ENCODE data around the gene ATRN. TPM values are rescaled to one million over a fixed set of nuclear protein-coding genes. Genes with fewer than 3 reads are reported as not detected.

The ATRN gene
- total RNA-seq, 2 donors from 2014 or later, result 15.7 to 16.5 TPM

DNA sequence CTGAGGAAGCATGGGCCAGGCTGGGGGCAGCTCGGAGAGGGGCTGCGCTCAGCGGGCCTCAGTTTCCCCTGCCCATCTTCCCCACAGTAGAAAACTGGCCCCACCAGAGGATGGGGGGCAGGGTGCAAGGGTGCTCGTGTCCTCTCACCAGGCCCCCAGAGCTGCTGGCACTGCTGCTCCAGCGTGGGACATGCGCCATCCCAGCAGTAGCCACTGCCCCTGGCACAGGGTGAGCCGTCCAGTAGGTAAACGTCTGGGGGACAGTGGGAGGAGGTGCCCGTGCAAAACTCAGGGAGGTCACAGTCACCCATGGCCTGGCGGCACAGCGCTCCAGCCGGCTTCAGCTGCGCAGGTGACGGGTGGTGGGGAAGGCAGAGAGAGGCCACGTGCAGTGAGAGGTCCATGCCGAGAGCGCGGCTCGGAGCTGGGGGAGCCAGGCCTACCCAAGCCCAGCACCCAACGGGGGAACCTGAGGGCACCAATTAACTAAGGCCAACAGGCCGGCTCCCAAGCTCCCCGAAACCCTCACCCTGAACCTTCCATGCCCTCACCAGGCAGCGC, 201.2 kb downstream of the ATRN start:
- Mint-ChIP-seq H3K9me3 (no peaks in the 10 kb centered on the region), H3K36me3 (no peaks in the 10 kb centered on the region), H3K4me1 (ENCODE audit: low read depth in 2 of 2) (peaks cover 5 to 15% of the 10 kb centered on the region in 2 donors), H3K27me3 (peaks cover 24 to 41% of the 10 kb centered on the region in 2 donors), H3K27ac (no peak overlapping the region), H3K4me3 (no peak overlapping the region)
- DNase-seq (ENCODE audit: low spot score) (no peak), ATAC-seq (no peak)

DNA sequence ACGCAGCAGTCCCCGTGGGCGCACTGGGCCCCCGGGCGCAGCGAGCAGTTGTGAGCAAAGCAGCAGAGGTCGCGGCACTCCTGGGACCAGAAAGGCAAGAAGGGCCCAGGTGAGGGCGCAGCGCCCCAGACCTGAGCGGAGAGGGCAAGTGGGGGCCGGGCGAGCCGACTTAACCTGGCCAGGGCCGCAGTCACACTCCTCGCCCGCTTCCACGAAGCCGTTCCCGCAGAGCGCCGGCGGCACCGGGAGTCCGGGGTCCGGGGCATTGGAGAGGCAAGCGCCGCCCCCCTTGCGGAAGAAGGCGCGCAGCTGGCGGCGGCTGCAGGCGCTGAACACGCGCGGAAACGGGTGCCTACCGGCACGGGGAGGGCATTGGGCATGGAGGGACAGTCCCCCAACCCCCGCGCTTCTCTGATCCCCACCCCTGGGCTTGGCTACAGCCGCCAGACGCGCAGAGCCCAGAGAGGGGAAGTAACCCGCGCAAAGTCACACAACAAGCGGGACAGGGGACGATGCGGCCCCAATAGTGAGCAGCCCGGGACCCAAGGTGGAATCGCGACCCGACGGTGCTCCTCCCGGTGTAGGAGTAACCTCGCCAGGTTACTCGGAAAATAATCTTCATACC, 201.8 kb downstream of the ATRN start:
- Mint-ChIP-seq H3K4me3 (no peak overlapping the region), H3K36me3 (no peaks in the 10 kb centered on the region), H3K27ac (no peak overlapping the region), H3K9me3 (no peaks in the 10 kb centered on the region), H3K27me3 (peaks cover 24 to 41% of the 10 kb centered on the region in 2 donors), H3K4me1 (ENCODE audit: low read depth in 2 of 2) (peaks cover 0 to 10% of the 10 kb centered on the region in 2 donors)
- ATAC-seq (no peak), DNase-seq (ENCODE audit: low spot score) (no peak)

DNA sequence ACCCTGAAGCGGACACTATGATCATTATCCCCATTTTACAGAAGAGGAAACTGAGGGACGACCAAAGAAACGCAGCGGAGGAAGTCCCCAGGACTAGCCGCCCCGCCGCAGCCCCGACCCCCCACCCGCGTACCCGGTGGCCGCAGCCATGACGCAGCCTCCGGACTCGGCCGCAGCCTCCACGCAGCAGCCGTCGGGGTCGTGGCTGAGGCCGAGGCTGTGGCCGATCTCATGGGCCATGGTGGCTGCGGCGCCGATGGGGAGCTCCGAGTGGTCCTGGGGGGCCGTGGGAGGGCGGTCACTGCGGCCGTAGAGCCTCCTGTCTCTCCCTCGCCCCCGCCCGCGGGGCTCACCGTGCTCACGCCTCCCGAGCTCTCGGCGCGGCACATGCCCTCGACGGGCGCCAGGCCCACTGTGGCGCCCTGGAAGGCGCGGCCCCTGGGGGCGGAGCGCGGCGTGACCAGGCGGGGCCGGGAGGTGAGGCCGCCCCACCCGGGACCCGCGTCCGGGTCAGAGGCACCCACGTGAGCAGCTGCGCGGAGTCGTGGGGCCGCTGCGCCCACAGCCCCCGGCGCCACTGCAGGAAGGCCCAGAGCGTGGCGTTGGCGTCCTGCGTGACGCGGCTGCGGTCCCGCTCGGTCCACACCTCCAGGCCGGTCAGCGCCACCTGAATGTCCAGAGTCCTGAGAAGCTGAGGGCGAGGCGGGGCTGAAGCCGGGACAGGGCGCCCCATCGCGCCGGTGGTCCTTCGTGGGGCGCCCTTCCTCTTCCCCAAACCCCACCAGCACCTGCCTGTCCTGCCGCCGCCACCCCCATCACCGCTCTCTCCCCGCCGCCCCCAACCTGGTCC, 202.6 kb downstream of the ATRN start:
- Mint-ChIP-seq H3K36me3 (no peaks in the 10 kb centered on the region), H3K27me3 (peaks cover 25 to 41% of the 10 kb centered on the region in 2 donors), H3K4me1 (ENCODE audit: low read depth in 2 of 2) (peaks cover 0 to 10% of the 10 kb centered on the region in 2 donors), H3K27ac (no peak overlapping the region), H3K9me3 (no peaks in the 10 kb centered on the region), H3K4me3 (no peak overlapping the region)
- DNase-seq (ENCODE audit: low spot score) (no peak), ATAC-seq (no peak)

DNA sequence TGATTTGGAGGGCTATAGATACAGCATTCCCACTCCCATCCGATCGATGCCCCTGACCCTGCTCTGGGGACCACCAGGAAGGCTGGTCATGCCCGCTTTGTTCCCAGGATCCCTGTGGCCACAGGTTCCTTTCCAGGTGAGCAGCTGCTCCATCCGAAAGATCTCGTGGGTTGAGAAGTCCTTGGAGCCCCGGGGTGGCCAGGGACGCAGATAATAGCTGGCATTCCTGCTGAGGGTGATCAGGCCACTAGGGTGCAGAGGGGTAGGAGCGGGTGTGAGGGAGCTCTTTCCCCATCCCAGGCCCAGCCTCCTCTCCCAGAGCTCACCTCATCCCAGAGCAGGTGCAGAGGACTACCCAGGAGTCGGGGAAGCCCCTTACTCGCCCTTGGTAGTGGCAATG, 203.6 kb downstream of the ATRN start:
- Mint-ChIP-seq H3K4me3 (no peak overlapping the region), H3K27me3 (peaks cover 35 to 45% of the 10 kb centered on the region in 2 donors)

DNA sequence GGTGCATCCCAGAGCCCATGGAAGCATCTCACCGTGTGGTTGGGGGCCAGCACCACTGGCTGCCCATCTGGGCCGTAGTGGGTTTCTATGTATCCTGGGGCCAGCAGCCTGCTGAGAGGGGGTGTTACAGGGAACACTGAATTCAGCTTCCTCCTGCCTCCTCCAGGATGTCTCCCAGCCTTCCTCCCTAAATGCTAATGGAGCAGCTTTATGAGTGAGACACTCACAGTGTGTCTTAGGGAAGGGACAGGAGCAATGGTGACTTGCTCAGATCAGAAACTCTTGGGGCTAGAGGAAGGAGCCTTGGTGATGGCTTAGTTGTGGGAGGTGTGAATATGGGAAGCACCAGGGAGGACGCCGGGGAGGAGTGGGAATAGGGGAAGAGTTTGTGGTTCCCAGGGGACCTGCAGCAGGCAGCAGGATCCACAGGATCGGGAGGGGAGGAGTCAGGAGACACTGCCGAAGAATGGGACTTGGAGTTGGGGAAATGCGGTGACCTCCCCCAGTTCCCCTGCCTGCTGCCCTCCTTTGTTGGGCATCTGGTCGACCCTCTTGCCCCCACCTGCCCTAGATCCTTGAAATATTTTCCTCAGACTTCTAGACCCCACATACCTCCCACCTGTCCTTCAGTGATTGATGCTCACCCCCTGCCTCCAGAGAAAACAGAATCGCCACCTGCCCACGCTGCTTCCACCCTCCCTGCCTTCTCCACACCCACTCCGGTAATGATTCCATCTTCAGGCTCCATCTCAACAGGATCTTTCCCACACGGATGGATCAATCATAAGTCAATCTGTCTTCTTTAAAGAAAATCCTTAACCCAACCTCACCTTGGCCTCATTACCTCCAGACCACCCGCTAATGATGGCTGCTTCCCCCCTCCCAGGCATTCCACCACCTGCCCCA, 204.4 kb downstream of the ATRN start:
- Mint-ChIP-seq H3K4me1 (ENCODE audit: low read depth in 2 of 2) (peaks cover 0 to 7% of the 10 kb centered on the region in 2 donors), H3K27me3 (peaks cover 41 to 44% of the 10 kb centered on the region in 2 donors), H3K9me3 (no peaks in the 10 kb centered on the region), H3K4me3 (no peak overlapping the region), H3K36me3 (no peaks in the 10 kb centered on the region), H3K27ac (no peak overlapping the region)
- DNase-seq (ENCODE audit: low spot score) (no peak), ATAC-seq (no peak)

More for the DNA sequence above, 203.6 kb downstream of the ATRN start:
- peaks cover 0 to 10% of the 10 kb centered on the region in 2 donors for H3K4me1 Mint-ChIP-seq (ENCODE audit: low read depth in 2 of 2)
- ATAC-seq (no peak), DNase-seq (ENCODE audit: low spot score) (no peak)
- no peaks in the 10 kb centered on the region for H3K9me3 Mint-ChIP-seq
- H3K27ac Mint-ChIP-seq, result no peak overlapping the region
- no peaks in the 10 kb centered on the region for H3K36me3 Mint-ChIP-seq

DNA sequence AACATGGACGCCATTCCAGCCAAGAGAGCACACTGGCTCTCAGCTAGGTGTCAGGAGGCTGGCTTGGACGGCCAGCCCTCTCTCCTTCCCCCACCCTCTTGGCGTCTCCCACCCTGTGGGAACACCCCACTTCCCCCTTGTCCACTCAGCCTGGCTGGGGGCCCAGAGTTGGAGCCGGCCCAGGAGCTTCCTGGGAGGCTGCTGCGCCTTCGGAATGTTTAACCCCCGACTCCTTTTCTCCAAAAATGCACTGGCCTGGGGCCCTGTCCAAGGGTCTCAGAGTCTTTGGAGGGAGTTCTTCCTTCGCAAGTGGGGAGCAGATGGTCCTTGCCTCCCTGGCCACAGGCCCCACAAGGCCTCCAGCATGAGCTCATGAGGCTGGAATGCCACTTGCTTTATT, 206.9 kb downstream of the ATRN start:
- H3K4me3 Mint-ChIP-seq, result no peak overlapping the region
- no peak overlapping the region for H3K27ac Mint-ChIP-seq
- H3K9me3 Mint-ChIP-seq, result no peaks in the 10 kb centered on the region
- peaks cover 40 to 48% of the 10 kb centered on the region in 2 donors for H3K27me3 Mint-ChIP-seq
- H3K4me1 Mint-ChIP-seq (ENCODE audit: low read depth in 2 of 2), result peaks cover 0 to 6% of the 10 kb centered on the region in 2 donors
- no peak for DNase-seq (ENCODE audit: low spot score)
- ATAC-seq, result no peak
- H3K36me3 Mint-ChIP-seq, result no peaks in the 10 kb centered on the region

DNA sequence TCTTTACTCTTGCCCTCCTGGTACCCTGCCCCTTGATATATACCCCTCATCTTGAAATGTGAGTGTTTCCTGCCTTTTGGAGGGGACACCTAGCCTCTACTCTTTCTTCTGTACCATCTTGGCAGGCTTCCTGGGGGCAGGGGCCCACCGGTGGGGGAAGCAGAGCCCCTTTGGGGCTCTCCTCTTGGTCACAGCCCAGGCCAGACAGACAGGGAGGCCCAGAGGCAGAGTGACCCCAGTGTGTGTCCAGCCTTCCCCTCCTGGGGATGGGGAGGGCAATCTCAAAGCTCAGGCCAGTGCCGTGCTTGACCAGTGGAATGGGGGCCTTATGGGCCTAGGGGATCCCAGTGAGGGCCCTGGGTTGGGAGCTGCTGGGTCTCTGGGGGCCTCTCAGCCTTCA, 207.4 kb downstream of the ATRN start:
- peaks cover 38 to 52% of the 10 kb centered on the region in 2 donors for H3K27me3 Mint-ChIP-seq
- no peak overlapping the region for H3K27ac Mint-ChIP-seq
- H3K4me1 Mint-ChIP-seq (ENCODE audit: low read depth in 2 of 2), result peaks cover 0 to 6% of the 10 kb centered on the region in 2 donors
- H3K36me3 Mint-ChIP-seq, result no peaks in the 10 kb centered on the region
- no peaks in the 10 kb centered on the region for H3K9me3 Mint-ChIP-seq
- no peak overlapping the region for H3K4me3 Mint-ChIP-seq
- DNase-seq (ENCODE audit: low spot score) (no peak), ATAC-seq (no peak)

DNA sequence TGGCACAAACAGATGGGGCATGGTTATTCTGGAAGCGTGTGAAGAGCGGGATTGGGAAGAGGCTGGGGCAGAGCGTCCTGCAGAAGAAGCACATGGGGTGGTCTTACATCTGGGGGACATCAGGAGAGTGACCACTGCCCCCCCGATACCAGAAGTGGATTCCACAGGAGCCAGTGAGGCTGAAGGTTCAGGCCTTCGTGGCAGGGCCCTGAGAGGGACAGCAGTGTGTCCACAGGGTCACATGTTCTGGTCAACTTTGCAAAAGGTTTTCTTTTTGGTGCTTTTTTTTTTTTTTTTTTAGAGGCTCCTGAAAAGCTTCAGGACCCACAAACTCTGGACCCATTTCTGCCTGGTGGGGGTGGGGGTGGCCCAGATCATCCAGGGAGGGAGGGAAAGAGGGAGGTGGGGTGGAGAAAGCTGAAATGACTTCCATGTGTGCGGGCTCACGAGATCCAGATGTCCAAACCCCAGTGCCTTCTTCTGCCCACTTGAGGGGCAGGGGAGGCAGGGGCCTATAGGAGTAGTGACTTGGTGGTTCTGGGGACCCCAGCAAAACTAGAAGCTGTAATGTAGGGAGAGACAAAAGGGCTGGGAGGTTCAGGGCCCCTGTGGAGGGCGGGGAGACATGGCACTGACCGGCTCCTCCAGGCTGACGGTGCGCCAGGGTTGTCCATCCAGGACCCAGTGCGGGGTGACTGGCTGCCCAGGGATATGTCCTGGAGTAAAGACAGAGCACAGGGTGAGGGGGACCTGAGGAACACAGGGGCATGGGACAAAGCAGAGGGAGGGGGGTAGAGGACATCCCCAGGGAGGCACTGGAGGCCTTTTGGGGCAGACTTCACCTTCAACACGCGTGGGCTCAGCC, 208.3 kb downstream of the ATRN start:
- Mint-ChIP-seq H3K36me3 (no peaks in the 10 kb centered on the region), H3K27me3 (peaks cover 41 to 55% of the 10 kb centered on the region in 2 donors), H3K4me3 (no peak overlapping the region), H3K27ac (no peak overlapping the region), H3K4me1 (ENCODE audit: low read depth in 2 of 2) (peaks cover 0 to 6% of the 10 kb centered on the region in 2 donors), H3K9me3 (no peaks in the 10 kb centered on the region)
- no peak for ATAC-seq
- DNase-seq (ENCODE audit: low spot score), result no peak

DNA sequence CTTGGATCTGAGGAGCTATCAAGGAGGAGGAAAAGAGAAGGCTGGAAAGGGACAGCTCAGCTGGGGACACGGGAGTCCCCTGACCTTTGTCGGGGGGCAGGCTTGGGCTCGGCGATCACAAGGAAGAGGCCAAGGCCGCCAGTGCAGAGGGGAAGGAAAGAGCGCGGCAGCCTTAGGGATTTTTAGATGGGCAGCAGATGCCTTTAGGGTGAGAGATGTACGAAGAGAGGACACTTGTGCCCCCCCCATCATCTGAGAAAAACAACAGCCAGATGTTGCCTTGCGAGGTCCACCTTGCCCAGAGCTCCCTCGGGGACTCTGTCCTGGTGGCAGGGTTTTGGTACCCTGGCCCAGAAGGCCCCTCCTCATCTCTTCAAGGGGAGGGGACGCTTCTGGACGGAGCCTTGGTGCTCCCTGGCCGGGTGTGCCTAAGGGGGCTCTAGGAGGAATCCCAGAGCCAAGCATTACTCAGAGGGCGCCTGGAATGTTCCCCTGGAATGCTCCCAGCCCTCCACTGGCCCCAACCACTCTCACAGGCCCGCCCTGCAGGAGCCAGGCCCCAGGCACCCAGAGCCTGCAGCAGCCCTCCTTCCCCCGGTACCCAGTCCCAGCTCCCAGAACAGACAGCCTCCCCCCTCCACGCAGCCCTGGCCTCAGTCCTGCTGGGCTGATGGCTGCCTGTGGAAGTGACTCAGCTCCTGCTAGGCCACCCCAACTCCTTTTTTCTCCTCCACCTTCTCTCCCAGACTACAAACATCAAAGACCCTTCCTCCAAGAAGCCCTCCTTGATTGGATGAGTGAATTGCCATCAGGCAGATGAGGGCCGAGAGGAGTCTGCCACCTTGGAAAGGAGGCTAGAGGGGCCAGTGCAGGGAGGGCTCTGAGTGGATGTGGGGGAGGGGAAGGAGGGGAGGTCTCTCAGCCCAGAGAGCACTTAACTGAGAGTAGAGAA, 209.2 kb downstream of the ATRN start:
- ATAC-seq (no peak), DNase-seq (ENCODE audit: low spot score) (no peak)
- Mint-ChIP-seq H3K27me3 (peaks cover 38 to 54% of the 10 kb centered on the region in 2 donors), H3K4me3 (no peak overlapping the region), H3K9me3 (no peaks in the 10 kb centered on the region), H3K27ac (no peak overlapping the region), H3K4me1 (ENCODE audit: low read depth in 2 of 2) (peaks cover 0 to 6% of the 10 kb centered on the region in 2 donors), H3K36me3 (no peaks in the 10 kb centered on the region)

DNA sequence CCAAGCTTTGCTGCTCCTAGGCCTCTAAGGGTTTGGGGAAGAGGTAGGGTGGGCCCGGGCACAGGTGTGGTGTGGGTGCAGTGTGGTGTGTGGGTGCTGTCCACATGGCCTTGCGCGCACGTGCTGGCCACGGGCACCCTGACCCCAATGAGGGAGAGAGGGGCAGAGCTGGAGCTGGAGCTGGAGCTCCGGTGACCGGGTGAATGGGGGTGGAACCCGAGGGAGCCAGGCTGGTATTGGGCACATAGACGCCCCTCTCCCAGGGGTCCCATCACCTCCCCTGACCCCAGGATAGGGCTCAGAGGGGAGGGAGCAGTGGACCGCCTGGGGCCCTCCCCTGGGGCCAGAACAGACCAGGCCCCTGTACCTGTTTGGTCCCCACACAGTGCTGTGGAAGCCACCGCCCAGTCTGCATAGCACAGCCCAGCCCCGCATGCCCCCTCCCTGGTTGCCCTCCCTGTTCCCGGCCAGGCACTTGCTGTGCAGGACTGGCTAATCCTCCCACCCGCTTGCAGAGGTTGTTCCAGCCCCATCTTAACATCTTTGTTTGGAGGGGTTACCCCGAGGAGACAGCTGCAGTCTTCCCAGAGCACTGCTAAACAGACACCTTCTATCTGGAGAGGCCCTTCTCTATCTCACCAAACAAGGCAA, 210.0 kb downstream of the ATRN start:
- no peak overlapping the region for H3K27ac Mint-ChIP-seq
- peaks cover 32 to 46% of the 10 kb centered on the region in 2 donors for H3K27me3 Mint-ChIP-seq
- no peaks in the 10 kb centered on the region for H3K9me3 Mint-ChIP-seq
- H3K4me1 Mint-ChIP-seq (ENCODE audit: low read depth in 2 of 2), result peaks cover 0 to 6% of the 10 kb centered on the region in 2 donors
- H3K4me3 Mint-ChIP-seq, result no peak overlapping the region
- H3K36me3 Mint-ChIP-seq, result no peaks in the 10 kb centered on the region
- ATAC-seq (no peak), DNase-seq (ENCODE audit: low spot score) (no peak)

DNA sequence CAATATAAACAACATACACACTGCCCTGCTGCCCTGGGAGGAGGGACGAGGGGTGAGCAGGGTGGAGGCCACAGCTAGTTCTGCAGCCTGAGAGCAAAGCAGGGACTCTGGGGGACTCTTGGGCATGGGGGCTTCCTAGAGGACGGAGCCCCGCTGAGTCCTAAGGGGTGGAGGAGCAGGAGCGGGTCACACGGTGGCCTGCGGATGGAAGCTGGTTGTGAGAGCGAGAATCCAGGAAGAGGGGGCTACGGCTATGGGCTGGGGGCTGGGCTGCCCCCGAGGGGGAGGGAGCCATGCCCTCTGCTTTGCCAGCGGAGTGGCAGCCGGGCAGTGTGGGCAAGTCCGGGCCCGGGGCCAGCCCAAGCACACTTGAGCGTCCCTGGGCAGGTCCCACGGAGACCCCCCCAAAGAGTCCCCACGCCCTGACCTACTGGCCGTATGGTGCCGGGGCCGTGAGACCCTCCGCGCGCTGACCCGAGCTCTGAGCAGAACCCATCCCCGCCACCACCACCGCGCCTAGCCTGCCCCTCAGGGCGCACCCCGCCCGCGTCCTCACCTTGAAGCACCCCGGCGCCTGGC, 210.6 kb downstream of the ATRN start:
- no peak overlapping the region for H3K4me3 Mint-ChIP-seq
- no peak overlapping the region for H3K27ac Mint-ChIP-seq
- no peaks in the 10 kb centered on the region for H3K9me3 Mint-ChIP-seq
- ATAC-seq (no peak), DNase-seq (ENCODE audit: low spot score) (no peak)
- no peaks in the 10 kb centered on the region for H3K36me3 Mint-ChIP-seq
- H3K27me3 Mint-ChIP-seq, result peaks cover 34 to 46% of the 10 kb centered on the region in 2 donors
- H3K4me1 Mint-ChIP-seq (ENCODE audit: low read depth in 2 of 2), result peaks cover 0 to 6% of the 10 kb centered on the region in 2 donors
